ENCODE results near the gene RPL28. TPM values are rescaled to one million over a fixed set of nuclear protein-coding genes. Genes with fewer than 3 reads are reported as not detected.

The RPL28 gene
- total and polyA plus RNA-seq, 4 donors, result 116 to 535 (median 164) TPM

DNA sequence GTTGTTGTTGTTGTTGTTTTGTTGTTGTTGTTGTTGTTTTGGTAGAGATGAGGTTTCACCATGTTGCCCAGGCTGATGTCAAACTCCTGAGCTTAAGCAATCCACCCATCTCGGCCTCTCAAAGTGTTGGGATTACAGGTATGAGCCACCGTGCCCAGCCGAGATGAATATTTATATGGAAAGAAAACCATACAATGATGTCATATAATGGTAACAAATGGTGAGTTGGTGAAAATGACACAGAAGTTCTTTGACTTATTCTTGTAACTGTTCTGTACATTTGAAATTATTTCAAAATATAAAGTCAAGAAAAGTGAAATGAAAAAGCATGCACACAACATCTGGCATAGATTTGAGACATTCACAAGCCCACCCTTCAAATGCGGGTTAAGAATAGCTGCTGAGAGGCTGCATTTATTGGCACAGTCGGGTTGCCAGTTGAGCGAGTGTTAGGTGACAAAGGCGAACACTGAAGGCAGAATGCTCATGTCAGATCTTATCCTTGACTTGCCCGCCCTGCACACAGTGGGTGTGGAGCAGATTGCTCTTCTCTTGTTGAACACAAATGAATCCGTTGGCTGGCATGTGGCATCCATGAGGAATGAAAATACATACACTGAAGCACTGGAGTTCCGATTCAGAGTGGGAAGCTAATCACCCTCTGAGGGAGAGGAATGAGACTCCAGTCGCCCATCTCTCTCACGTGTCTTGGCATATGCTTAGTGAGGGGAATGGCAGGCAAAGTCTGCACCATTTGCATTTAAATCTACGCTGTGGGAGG, 37.7 kb downstream of the RPL28 start (continued):
- TF ChIP-seq ZBTB33 (IDR thresholded peaks at IDR 0.05) (no peak), GABPA (IDR thresholded peaks at IDR 0.05 in 1 of 2, conservative IDR thresholded peaks at IDR 0.05 in 1 of 2) (no peak), FOXA2 (IDR thresholded peaks at IDR 0.05) (no peak), TAF1 (conservative IDR thresholded peaks at IDR 0.05) (no peak), RAD21 (IDR thresholded peaks at IDR 0.05) (no peak), RXRA (IDR thresholded peaks at IDR 0.05) (no peak), HNF4G (IDR thresholded peaks at IDR 0.05) (no peak), HNF4A (conservative IDR thresholded peaks at IDR 0.05) (no peak), JUND (IDR thresholded peaks at IDR 0.05) (no peak), FOXA1 (IDR thresholded peaks at IDR 0.05) (no peak), NR2F2 (IDR thresholded peaks at IDR 0.05) (no peak), EGR1 (IDR thresholded peaks at IDR 0.05; ENCODE audit: low read depth in 2 of 2) (no peak)
- TF ChIP-seq, protein P1, sequence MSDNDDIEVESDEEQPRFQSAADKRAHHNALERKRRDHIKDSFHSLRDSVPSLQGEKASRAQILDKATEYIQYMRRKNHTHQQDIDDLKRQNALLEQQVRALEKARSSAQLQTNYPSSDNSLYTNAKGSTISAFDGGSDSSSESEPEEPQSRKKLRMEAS (IDR thresholded peaks at IDR 0.05), result no peak
- TF ChIP-seq, protein P2, sequence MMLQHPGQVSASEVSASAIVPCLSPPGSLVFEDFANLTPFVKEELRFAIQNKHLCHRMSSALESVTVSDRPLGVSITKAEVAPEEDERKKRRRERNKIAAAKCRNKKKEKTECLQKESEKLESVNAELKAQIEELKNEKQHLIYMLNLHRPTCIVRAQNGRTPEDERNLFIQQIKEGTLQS (IDR thresholded peaks at IDR 0.05), result no peak

- no peak for DNase-seq (ENCODE audit: low spot score)
- no peak for TF ChIP-seq EGR1 (IDR thresholded peaks at IDR 0.05; ENCODE audit: low read depth in 2 of 2)
- 76% methylated on average over 3 of the region's 3 CpGs for WGBS
- Histone ChIP-seq H3K9me3 (ENCODE audit: control insufficient read depth in 4 of 4, low read length in 3 of 4) (no peaks in the 10 kb centered on the region), H3K4me1 (ENCODE audit: control insufficient read depth in 4 of 4, insufficient read depth in 4 of 4, low read length in 3 of 4) (no peaks in the 10 kb centered on the region), H3K27me3 (ENCODE audit: control insufficient read depth in 4 of 4, insufficient read depth in 4 of 4, low read length in 3 of 4) (no peaks in the 10 kb centered on the region), H3K27ac (ENCODE audit: low read depth in 1 of 2, low read length in 2 of 2) (no peak overlapping the region), H3K4me3 (ENCODE audit: low read depth in 1 of 3, low read length in 3 of 3) (no peak overlapping the region), H3K9ac (ENCODE audit: low read depth in 1 of 2, low read length in 2 of 2) (no peak overlapping the region), H3K36me3 (ENCODE audit: control insufficient read depth in 4 of 4, insufficient read depth in 3 of 4, low read depth in 1 of 4, low read length in 3 of 4) (no peaks in the 10 kb centered on the region)
Observed at GRCh38 chr19:55424518-55424917, 38.8 kb downstream of the RPL28 start.

- H3K36me3 ChIP-seq (ENCODE audit: control insufficient read depth in 4 of 4, insufficient read depth in 3 of 4, low read depth in 1 of 4, low read length in 3 of 4), result no peaks in the 10 kb centered on the region
- WGBS, result 59% methylated on average over 2 of the region's 2 CpGs
- no peaks in the 10 kb centered on the region for H3K27me3 ChIP-seq (ENCODE audit: control insufficient read depth in 4 of 4, insufficient read depth in 4 of 4, low read length in 3 of 4)
- H3K9me3 ChIP-seq (ENCODE audit: control insufficient read depth in 4 of 4, low read length in 3 of 4), result no peaks in the 10 kb centered on the region
- H3K9ac ChIP-seq (ENCODE audit: low read depth in 1 of 2, low read length in 2 of 2), result no peak overlapping the region
- H3K27ac ChIP-seq (ENCODE audit: low read depth in 1 of 2, low read length in 2 of 2), result no peak overlapping the region
- DNase-seq (ENCODE audit: low spot score), result no peak
- H3K4me1 ChIP-seq (ENCODE audit: control insufficient read depth in 4 of 4, insufficient read depth in 4 of 4, low read length in 3 of 4), result no peaks in the 10 kb centered on the region
- H3K4me3 ChIP-seq (ENCODE audit: low read depth in 1 of 3, low read length in 3 of 3), result no peak overlapping the region
- TF ChIP-seq GABPA (IDR thresholded peaks at IDR 0.05 in 1 of 2, conservative IDR thresholded peaks at IDR 0.05 in 1 of 2) (no peak), EGR1 (IDR thresholded peaks at IDR 0.05; ENCODE audit: low read depth in 2 of 2) (no peak), FOXA1 (IDR thresholded peaks at IDR 0.05) (no peak), RXRA (IDR thresholded peaks at IDR 0.05) (no peak), HNF4A (conservative IDR thresholded peaks at IDR 0.05) (no peak), FOXA2 (IDR thresholded peaks at IDR 0.05) (no peak), SP1 (IDR thresholded peaks at IDR 0.05) (no peak), HNF4G (IDR thresholded peaks at IDR 0.05) (no peak), NR2F2 (IDR thresholded peaks at IDR 0.05) (no peak), TAF1 (conservative IDR thresholded peaks at IDR 0.05) (no peak), JUND (IDR thresholded peaks at IDR 0.05) (no peak), YY1 (IDR thresholded peaks at IDR 0.05) (no peak), RAD21 (IDR thresholded peaks at IDR 0.05) (no peak)
- TF ChIP-seq, protein P1 (IDR thresholded peaks at IDR 0.05), result no peak
- TF ChIP-seq, protein P3, sequence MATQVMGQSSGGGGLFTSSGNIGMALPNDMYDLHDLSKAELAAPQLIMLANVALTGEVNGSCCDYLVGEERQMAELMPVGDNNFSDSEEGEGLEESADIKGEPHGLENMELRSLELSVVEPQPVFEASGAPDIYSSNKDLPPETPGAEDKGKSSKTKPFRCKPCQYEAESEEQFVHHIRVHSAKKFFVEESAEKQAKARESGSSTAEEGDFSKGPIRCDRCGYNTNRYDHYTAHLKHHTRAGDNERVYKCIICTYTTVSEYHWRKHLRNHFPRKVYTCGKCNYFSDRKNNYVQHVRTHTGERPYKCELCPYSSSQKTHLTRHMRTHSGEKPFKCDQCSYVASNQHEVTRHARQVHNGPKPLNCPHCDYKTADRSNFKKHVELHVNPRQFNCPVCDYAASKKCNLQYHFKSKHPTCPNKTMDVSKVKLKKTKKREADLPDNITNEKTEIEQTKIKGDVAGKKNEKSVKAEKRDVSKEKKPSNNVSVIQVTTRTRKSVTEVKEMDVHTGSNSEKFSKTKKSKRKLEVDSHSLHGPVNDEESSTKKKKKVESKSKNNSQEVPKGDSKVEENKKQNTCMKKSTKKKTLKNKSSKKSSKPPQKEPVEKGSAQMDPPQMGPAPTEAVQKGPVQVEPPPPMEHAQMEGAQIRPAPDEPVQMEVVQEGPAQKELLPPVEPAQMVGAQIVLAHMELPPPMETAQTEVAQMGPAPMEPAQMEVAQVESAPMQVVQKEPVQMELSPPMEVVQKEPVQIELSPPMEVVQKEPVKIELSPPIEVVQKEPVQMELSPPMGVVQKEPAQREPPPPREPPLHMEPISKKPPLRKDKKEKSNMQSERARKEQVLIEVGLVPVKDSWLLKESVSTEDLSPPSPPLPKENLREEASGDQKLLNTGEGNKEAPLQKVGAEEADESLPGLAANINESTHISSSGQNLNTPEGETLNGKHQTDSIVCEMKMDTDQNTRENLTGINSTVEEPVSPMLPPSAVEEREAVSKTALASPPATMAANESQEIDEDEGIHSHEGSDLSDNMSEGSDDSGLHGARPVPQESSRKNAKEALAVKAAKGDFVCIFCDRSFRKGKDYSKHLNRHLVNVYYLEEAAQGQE (IDR thresholded peaks at IDR 0.05), result no peak
- TF ChIP-seq, protein P4, sequence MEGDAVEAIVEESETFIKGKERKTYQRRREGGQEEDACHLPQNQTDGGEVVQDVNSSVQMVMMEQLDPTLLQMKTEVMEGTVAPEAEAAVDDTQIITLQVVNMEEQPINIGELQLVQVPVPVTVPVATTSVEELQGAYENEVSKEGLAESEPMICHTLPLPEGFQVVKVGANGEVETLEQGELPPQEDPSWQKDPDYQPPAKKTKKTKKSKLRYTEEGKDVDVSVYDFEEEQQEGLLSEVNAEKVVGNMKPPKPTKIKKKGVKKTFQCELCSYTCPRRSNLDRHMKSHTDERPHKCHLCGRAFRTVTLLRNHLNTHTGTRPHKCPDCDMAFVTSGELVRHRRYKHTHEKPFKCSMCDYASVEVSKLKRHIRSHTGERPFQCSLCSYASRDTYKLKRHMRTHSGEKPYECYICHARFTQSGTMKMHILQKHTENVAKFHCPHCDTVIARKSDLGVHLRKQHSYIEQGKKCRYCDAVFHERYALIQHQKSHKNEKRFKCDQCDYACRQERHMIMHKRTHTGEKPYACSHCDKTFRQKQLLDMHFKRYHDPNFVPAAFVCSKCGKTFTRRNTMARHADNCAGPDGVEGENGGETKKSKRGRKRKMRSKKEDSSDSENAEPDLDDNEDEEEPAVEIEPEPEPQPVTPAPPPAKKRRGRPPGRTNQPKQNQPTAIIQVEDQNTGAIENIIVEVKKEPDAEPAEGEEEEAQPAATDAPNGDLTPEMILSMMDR (IDR thresholded peaks at IDR 0.05; ENCODE audit: low read depth, low read length, missing input control), result no peak
- TF ChIP-seq, protein P2 (IDR thresholded peaks at IDR 0.05), result no peak
Observed at GRCh38 chr19:55426042-55426441, 40.3 kb downstream of the RPL28 start.

Measured in liver (tissue), 9 donors.